Measurements from ENCODE around the gene TYRP1.

TYRP1 gene

DNA sequence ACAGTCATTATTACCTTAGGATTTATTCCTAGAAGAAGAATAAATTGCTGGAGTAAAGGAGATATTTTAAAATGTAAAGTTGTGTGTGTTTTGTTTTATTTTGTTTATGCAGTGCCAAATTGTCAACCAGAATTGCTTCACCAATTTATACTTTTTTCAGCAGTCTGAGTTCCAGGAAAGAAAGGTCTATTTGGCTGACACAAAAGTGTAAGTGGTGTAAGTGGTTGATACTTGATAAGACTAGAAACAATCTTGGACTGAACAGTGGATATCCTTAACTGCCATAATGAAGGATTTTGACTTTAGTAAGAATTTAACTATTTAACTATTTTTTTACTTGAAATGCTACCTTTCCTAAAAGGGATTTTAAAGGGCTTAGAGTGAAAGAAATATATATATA lies 37.7 kb downstream of the TYRP1 start:
- DNase-seq (ENCODE audit: low read depth) = no peak

DNA sequence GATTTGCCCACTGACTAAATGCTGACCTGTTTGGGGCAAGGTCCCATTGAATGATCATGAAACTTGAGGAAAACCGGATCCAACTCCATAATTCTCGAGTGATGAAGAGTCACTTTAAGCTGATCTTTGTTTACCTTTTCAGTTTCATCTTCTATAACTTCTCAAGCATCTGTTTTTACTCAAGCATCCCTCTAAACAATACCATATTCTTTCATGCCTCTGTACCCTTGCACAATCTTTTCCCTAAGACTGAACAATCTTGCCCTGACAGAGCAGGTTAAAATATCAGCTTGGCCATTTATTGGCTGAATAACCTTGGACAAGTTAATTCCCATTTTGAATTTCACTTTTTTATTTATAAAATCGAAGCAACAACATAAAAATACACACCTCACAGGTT lies 39.8 kb downstream of the TYRP1 start:
- no peak for DNase-seq (ENCODE audit: low read depth)

DNA sequence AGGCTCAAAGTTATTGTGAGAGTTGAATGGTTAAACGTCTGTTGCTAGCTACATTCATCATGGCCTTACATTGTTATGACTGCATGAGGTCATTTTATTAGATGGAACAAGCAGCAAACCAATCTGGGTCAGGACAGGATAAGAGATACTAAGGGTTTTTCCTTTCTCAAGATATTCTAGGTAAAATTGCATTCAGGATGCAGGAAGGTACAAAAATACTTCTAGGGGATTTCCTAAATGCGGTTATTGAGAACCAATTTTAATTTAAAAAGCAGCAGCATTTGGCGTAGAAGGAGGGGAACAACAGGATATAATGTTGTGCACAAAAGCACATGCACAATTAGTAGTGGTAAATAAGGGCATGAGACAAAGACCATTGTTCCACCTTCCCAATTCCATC lies 42.5 kb downstream of the TYRP1 start:
- no peak for DNase-seq (ENCODE audit: low read depth)

DNA sequence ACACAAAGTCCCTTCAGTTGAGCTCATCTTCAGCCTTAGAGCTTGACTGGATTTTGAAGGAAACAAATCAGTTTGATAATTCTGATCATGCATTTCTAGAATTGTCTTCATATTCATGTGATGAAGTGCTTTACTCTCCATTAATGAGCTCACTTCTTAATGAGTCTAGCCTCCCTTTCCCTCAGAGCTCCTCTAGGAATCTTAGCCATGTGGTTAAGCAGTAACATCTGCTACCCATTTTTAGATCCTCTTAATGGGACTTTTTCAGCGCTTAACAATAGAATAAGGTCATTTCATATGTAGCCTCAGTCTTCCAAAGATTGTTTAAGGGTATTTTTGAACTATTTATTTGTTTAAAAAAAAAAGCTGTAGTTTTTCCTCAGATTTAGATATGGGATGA lies 44.7 kb downstream of the TYRP1 start:
- no peak for DNase-seq (ENCODE audit: low read depth)

DNA sequence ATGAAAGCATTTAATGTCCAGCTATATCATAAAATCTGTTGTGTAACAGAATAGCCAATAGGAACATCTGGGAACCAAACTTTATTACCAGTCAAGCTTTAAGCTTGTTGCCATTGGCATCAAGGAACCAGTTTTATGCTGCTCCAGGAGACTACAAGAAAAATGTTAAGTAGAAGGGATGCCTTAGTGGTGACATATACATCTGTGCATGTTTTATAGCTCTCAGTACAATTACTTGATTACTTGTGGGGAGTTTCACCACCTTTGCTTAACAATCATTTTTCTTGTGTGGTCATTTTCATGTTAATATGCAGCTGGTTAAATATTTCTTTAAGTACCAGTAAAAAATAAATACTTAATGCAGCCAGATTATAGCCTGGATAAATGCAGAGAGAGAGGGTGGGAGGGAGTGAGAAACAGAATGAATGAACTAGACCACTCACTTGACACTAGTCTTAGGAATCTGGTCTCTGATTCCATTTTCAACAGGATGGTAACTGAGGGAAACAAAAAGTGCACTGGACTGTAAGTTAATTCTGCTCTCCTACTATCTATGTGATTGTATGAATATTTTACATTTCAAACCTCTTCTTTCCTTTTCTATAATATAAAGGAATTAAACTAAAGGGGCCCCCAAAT lies 45.9 kb downstream of the TYRP1 start:
- DNase-seq (ENCODE audit: low read depth) = no peak

DNA sequence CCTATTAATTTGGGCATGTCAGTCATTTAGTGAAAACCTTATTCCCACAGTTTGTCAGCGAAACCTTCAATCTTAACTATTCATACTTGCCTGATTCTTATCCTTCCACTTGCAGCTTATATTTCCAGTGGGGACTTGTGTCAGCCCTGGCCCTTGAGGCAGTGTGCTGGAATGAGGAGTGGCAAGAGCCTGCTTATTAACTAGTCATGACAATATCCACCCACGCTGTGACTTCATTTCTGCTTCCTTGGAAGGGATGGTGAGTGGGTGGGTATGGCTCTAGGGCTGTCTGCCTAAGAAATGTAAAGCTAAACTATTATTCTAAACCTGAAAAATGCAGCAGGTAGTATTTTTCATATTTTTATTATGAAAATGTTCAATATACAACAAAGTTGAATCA lies 47.7 kb downstream of the TYRP1 start:
- DNase-seq (ENCODE audit: low read depth) = no peak

DNA sequence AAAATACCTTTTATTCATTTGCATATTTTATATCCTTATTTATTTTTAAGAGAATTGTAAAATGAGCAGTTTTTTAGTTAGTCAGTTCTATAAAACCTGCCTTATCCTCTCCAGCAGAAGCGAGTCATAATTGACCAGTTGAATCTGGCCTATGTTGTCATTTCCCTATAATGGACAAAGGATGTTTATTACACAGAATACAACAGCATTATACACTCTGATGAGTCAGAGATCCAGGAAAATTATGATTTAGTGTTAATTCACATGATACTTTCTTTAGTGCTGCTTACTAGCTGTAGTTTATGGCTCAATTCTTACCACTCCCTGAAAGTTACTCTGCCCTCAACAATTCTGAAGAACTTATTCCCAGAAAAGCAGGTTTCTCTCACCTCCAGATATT lies 54.8 kb downstream of the TYRP1 start:
- DNase-seq (ENCODE audit: low read depth) = no peak

DNA sequence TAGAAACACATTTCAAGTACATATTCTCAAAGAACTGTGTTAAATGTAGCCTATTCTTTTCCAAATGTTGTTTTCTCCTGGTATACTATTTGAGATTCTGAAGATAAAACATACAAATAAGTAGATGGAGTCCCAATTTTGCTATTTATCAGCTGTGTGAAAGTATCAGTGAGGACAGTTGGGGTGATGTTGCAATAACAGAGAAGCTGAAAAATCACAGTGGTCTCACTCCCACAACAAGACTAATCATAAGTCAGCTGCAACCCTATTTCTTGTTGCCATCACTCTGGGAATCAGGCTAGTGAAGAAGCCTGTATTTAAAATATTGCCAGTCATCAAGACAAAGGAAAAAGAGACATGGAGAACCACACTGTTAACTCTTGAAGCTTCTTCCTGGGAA lies 55.8 kb downstream of the TYRP1 start:
- DNase-seq (ENCODE audit: low read depth) = no peak

DNA sequence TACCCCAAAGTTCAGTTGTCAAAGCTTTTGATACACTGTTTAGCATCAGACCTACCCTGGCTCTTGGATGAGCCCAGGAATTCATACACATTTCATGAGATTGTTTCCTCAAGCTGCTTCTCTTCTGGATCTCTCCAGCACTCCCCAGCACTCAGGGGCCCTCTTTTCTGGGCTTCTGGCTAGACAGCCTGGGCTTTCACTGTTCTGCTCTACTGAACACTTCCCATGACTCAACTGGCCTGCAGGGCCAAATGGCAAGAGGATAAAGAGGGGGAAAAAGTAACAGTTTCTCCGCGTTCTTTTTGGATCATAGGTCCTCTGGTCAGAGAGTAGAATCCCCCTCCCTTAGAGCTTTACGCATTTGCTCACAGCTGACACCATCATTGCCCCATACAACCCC lies 60.7 kb downstream of the TYRP1 start:
- DNase-seq (ENCODE audit: low read depth) = no peak

DNA sequence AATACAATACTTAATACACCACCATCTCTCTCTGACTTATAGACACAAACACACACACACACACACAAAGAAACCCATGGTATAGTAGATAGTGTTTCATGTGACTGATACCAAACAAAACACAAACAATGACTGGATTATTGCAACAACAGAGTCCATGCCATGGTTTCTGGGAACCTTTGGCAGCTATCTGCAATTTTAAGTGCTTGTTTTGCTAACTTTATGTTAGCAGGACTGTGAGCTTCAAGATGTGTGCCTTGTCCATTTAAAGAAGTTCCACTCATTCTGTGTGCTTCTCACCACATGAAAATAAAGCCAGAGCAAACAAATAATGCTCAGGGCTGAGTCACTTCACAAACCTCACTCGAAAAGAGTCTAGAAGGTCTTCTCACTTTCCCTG lies 66.6 kb downstream of the TYRP1 start:
- DNase-seq (ENCODE audit: low read depth) = no peak
